ENCODE measurements around the gene THAP7.
"Not testable (repeated sequence)": the region's sequence is repeated elsewhere in the genome, so short reads cannot be mapped to it uniquely, and the experiment has no call there.

The THAP7 gene

GRCh38 chr22:21001601-21002325, at the start of gene THAP7:
Gene THAP7 (minus strand): TSS chr22:21002118. CDS start chr22:21001911, 207 bp downstream.
- in situ Hi-C loops (cut with HindIII; ENCODE audit: low sequenced_read_pairs), result no loop called here

- in situ Hi-C loops (cut with HindIII; ENCODE audit: low sequenced_read_pairs), result no loop called here
These were observed 49.4 kb upstream of the THAP7 start for GRCh38 chr22:21051145-21051830.

- in situ Hi-C loops (cut with HindIII; ENCODE audit: low sequenced_read_pairs), result not testable (repeated sequence)
These were observed 47.0 kb upstream of the THAP7 start for GRCh38 chr22:21048965-21049364.

- in situ Hi-C loops (cut with HindIII; ENCODE audit: low sequenced_read_pairs), result not testable (repeated sequence)
These were observed 46.5 kb upstream of the THAP7 start for GRCh38 chr22:21048448-21048847.

- in situ Hi-C loops (cut with HindIII; ENCODE audit: low sequenced_read_pairs), result no loop called here
These were observed 45.8 kb upstream of the THAP7 start for GRCh38 chr22:21047730-21048129.

- in situ Hi-C loops (cut with HindIII; ENCODE audit: low sequenced_read_pairs), result no loop called here
These were observed 45.2 kb upstream of the THAP7 start for GRCh38 chr22:21047035-21047661.

GRCh38 chr22:21045585-21046294, 43.8 kb upstream of the THAP7 start, which contains the start of gene LRRC74B:
Gene LRRC74B (plus strand): TSS chr22:21045946. CDS start chr22:21045987, 41 bp downstream.
- in situ Hi-C loops (cut with HindIII; ENCODE audit: low sequenced_read_pairs), result no loop called here

GRCh38 chr22:21044931-21045584, 43.1 kb upstream of the THAP7 start:
- in situ Hi-C loops (cut with HindIII; ENCODE audit: low sequenced_read_pairs), result no loop called here

- in situ Hi-C loops (cut with HindIII; ENCODE audit: low sequenced_read_pairs), result no loop called here
These were observed 42.1 kb upstream of the THAP7 start for GRCh38 chr22:21043860-21044535.

- in situ Hi-C loops (cut with HindIII; ENCODE audit: low sequenced_read_pairs), result no loop called here
These were observed 41.3 kb upstream of the THAP7 start for GRCh38 chr22:21042978-21043859.

GRCh38 chr22:21041937-21042336, 40.0 kb upstream of the THAP7 start:
- in situ Hi-C loops (cut with HindIII; ENCODE audit: low sequenced_read_pairs), result no loop called here

GRCh38 chr22:21039158-21039557, 37.2 kb upstream of the THAP7 start:
- in situ Hi-C loops (cut with HindIII; ENCODE audit: low sequenced_read_pairs), result not testable (repeated sequence)

GRCh38 chr22:21038405-21038804, 36.5 kb upstream of the THAP7 start:
- in situ Hi-C loops (cut with HindIII; ENCODE audit: low sequenced_read_pairs), result no loop called here

- in situ Hi-C loops (cut with HindIII; ENCODE audit: low sequenced_read_pairs), result no loop called here
These were observed 33.1 kb upstream of the THAP7 start for GRCh38 chr22:21034989-21035388.

- in situ Hi-C loops (cut with HindIII; ENCODE audit: low sequenced_read_pairs), result no loop called here
These were observed 32.0 kb upstream of the THAP7 start for GRCh38 chr22:21033895-21034294.

GRCh38 chr22:21032868-21033688, 31.2 kb upstream of the THAP7 start:
- in situ Hi-C loops (cut with HindIII; ENCODE audit: low sequenced_read_pairs), result no loop called here

GRCh38 chr22:21032037-21032867, 30.3 kb upstream of the THAP7 start, which contains the start of gene SLC7A4:
Gene SLC7A4 (minus strand): TSS chr22:21032561. CDS start chr22:21031812, 749 bp downstream.
- in situ Hi-C loops (cut with HindIII; ENCODE audit: low sequenced_read_pairs), result no loop called here
